Glomerular visceral epithelial cell (primary cell): Measurements from ENCODE around the gene MACROD2.
A peak's percentile ranks its signal among the peaks of the same experiment; 100 is the strongest.
"Not testable (repeated sequence)": the region's sequence is repeated elsewhere in the genome, so short reads cannot be mapped to it uniquely, and the experiment has no call there.

Source experiments
- DNase-seq: peaks from one replicate; pipeline ENCODE4 v3.0.0-alpha.2; 2016; ENCODE audit errors: extremely low spot score

Gene MACROD2

GRCh38 chr20:14914633-14915032 is 919.3 kb downstream of the MACROD2 start:
- no peak for DNase-seq

- DNase-seq = no peak
These were observed 920.0 kb downstream of the MACROD2 start for GRCh38 chr20:14915356-14915755.

DNA sequence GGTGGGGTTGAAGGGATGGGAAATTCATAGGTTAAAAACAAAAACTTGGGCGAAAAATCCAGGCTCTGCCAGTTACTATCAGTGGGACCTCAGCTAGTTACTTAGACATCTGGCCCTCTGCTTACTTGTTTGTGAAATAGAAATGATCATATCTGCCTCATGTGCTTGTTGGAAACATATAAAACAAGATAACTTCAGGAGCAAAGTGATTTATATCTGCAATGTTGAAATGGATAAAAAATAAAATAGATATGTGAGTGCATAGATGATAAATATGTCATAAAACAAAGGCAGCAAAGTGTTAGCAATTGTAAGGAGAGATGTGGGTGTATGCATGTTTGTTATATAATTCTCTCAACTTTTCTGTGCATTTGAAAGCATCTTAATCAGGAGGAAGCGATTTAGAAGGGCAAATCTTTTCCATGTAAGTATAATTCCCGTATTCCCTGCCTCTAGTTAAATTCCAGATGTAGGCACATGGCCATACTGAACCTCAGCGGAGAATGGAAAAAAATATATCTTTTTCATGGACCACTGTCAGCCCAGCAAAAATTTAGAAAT is 921.1 kb downstream of the MACROD2 start:
- DNase-seq = no peak

GRCh38 chr20:14918281-14918680 is 923.0 kb downstream of the MACROD2 start:
- DNase-seq = no peak

GRCh38 chr20:14918976-14919375 is 923.7 kb downstream of the MACROD2 start:
- DNase-seq = no peak

DNA sequence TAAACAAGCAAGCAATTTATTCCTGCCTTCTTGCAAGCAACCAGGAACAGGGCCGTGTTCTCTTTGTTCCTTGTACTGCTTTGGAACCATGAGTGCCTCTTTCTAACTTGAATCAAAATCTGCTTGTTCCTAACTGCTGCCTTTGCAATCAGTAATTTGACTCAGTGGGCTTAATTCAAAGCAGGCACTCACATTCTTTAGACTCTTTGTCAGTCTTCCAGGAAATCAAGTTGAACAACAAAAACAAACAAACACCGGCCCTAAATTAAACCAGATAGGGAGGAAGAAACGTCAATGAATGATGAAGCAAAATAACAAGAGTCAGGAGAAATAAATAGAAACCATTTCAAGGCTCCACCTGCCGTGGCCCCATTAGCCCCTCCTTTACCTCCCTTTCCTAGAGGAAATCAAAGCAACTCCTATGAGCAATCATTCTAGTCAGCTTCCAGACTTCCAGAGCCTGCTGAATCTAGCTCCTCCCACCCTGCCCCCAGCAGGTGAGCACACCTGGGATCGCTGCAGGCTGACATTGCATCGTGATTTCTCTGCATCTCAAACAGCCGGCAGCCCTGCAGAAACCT is 924.3 kb downstream of the MACROD2 start:
- DNase-seq = no peak

- DNase-seq = no peak
These were observed 926.2 kb downstream of the MACROD2 start for GRCh38 chr20:14921513-14921912.

- no peak for DNase-seq
These were observed 927.4 kb downstream of the MACROD2 start for GRCh38 chr20:14922503-14923267.

DNA sequence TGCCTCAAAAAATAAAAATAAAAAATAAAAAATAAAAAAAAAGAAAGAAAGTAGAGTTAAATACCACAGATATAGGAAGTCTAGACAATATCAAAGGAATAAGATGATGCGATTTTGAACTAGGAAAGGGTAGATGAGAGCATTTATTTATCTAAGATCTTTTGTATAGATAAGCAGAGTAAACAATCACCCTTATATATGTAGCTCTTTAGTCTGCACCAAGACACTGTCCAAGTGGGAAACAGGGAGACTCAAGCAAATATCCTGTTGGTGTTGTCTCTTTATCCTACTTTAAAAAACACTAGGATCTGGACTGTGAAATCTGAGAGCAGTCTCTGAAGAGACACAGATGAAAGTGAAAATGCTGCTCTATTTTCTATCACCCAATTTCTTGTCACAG is 929.1 kb downstream of the MACROD2 start:
- DNase-seq = no peak

GRCh38 chr20:14925300-14925699 is 930.0 kb downstream of the MACROD2 start:
- DNase-seq = no peak

DNA sequence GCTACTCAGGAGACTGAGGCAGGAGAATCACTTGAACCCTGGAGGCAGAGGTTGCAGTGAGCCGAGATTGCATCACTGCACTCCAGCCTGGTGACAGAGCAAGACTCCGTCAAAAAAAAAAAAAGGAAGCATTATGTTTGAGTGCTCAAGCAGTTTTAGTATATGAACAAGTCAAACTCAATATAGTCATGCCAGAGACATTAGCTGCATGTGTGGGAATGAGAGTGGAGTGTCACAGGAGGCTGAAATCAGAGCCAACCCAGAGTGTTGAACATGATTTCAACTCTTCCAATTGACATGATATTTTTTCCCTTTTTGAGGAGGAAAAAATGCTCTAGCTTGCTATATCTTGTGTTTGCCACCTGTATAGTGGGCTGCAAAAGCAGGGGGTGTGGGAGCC is 931.1 kb downstream of the MACROD2 start:
- DNase-seq = not testable (repeated sequence)

- no peak for DNase-seq
These were observed 932.8 kb downstream of the MACROD2 start for GRCh38 chr20:14928083-14928482.

DNA sequence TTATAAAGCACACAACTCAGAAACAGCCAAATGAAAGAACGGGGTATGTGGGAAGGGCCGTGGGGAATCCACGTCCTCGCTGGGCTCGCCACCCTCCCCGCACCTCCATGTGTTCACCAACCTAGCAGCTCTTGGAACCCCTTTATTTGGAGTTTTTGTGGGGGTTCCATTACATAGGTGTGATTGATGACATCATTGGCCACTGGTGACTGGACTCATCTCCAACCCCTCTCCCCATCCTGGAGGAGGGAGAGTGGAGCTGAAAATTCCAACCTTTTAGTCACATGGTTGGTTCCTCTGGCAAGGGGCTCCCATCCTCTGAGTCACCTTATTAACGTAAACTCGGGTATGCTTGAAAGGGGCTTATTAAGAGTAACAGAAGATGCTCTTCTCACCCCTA is 934.1 kb downstream of the MACROD2 start:
- DNase-seq = no peak

- no peak for DNase-seq
These were observed 936.7 kb downstream of the MACROD2 start for GRCh38 chr20:14932040-14932439.

GRCh38 chr20:14935285-14935684 is 940.0 kb downstream of the MACROD2 start:
- no peak for DNase-seq

DNA sequence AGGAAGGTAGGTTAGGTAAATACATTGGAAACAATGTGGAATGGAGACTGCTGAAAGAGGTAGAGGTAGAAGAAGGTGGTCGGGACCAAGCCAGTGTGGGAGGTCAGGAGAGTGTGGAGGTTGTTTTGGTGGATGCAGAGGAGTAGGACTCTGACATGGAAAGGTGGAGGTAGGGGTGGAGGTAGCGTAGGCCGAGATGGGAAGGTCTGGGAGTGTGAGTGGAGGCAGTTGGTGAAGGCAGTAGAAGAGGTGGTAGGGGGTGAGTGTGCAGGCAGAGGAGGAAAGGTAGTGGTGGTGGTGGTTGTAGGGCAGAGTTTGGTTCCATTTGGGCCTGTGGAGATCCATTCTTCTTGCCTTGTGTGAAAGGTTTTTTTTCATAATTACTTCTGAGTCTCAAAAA is 941.7 kb downstream of the MACROD2 start:
- DNase-seq = no peak

DNA sequence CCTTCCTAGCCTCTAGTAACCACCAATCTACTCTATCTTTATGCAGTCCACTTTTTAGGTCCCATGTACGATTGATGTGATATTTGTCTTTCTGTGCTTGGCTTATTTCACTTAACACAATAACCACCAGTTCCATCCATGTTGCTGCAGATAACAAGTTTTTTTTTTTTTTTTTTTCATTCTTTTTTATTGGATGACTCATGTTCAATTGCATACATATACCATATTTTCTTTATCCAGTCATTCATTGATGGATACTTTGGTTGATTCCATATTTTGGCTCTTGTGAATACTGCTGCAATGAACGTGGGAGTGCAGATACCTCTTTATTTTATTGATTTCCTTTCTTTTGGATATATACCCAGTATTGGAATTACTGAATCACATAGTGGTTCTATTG is 942.5 kb downstream of the MACROD2 start:
- no peak for DNase-seq

DNA sequence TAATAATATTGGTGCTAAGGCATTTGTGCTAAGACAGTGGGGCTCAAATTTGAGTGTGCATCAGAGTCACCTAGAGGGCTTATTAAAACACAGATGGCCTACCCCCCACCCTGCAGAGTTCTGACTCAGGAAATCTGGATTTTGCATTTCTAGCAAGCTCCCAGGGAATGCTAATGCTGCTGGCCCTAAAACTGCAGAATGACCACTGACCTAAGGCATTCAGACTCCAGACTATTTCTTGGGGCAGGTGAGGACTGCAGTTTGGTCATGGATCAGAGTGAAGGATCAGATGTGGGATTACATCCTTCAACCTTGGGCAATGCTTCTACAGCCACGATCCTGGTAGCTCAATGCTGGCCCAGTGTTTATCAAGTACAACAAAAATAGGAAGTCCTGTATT is 952.2 kb downstream of the MACROD2 start:
- DNase-seq = no peak

DNA sequence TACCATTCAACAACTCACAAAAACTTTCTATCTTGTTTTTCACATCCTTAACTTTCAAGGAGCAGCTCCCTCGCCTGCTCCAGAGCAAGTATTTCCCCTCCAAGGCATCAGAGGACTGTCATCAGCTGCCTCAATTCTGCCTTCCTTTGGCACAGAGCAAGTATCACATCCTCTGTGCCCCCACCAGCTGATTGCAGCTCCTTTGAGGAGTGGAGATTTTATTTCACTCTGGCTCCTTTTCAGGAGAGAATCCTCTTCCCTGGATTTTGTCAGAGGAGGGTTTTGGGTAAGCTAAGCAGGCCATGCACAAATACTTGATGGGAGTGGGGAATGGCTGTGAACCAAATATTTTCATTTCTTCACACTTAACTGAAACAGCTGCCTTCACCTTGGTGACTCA is 952.6 kb downstream of the MACROD2 start:
- DNase-seq = no peak

DNA sequence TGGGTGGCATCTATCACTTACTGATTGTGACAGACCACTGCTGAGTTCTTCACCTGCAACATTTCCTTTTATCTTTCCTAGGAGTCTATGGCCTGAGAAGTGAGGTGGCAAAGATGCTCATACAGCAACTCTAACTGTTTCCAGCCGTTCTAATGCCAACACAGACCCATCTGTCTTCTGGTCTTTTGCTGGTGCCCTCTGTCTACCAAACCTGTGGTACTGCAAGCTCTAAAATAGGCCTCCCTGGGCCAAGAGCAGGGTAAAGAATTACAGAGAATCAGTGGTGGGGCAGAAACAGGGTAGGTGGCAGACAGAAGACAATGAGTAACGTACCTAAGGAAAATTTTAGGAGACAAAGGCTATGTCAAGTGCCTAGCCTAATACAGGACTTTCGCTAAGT is 953.1 kb downstream of the MACROD2 start:
- no peak for DNase-seq

DNA sequence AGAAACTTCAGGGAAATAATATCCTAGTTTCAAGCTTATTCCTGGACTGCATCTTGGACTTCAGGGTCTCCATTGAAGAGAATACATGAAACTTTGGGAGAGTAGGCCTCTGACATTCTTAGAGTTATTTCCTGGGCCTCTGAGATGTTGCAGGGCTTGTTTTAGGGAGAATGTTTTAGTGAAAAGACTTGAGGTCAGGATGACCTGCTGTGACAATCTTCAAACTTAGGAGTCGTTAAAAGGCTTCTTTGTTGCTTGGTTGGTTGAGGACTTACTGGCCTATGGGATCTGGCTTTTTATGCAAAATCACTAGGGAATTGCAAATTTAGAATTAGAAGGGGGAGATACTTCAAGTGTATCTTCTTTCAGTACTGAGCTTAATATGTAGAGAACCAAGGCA is 955.3 kb downstream of the MACROD2 start:
- DNase-seq = no peak

GRCh38 chr20:14951105-14951504 is 955.8 kb downstream of the MACROD2 start:
- no peak for DNase-seq

DNA sequence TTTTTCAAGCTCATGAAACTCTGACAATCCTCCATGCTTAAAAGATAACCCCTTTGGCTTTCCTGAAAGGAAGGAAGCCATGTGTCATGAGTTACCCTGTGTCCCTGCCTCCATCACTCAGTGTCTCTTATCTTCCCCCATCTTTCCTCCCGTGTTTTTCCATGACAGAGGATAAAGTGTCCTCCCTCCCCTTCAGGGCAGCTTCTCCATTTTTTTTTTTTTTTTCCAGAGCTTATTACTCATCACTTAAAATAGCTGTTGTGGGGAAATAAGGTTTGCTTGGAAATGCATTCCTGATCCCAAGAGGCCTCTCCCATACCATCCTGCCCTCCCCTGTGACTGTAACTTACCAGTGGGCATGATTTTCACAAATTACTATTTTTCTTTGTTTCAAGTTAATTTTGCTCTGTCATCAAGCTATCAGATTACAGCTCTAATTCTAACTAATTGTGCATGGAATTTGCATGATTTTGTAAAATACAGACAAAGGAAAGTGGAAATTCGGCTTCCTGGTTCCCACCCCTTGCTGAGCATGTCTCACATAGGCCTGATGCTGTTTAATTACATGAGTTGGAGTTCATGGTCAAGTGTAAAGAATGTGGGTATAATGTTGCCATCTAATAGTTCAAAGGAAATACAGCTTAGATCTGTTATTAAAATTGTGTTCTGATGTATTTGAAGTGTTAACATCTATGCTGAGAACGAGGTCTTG is 956.5 kb downstream of the MACROD2 start:
- DNase-seq = peak; percentile 30
